Measurements from ENCODE around the gene NCOA3. TPM values are rescaled to one million over a fixed set of nuclear protein-coding genes. Genes with fewer than 3 reads are reported as not detected.
"Not testable (repeated sequence)": the region's sequence is repeated elsewhere in the genome, so short reads cannot be mapped to it uniquely, and the experiment has no call there.

The NCOA3 gene
- total RNA-seq, 1 donor from 2014 or later = 37.3 TPM

- DNase-seq (ENCODE audit: extremely low spot score, unreplicated experiment) = no peak
- peaks cover 18% of the 10 kb centered on the region for H3K4me1 Mint-ChIP-seq (ENCODE audit: unreplicated experiment)
- no peak overlapping the region for H3K4me3 Mint-ChIP-seq
- H3K27me3 Mint-ChIP-seq = no peaks in the 10 kb centered on the region
- peaks cover 6% of the 10 kb centered on the region for H3K36me3 Mint-ChIP-seq
- no peaks in the 10 kb centered on the region for H3K9me3 Mint-ChIP-seq
- no peak for TF ChIP-seq CTCF (conservative IDR thresholded peaks at IDR 0.05)
- no peak overlapping the region for H3K27ac Mint-ChIP-seq
Measured at GRCh38 chr20:47551841-47552240, 50.2 kb downstream of the NCOA3 start.

GRCh38 chr20:47552996-47553395 lies 51.3 kb downstream of the NCOA3 start:
- H3K4me3 Mint-ChIP-seq = no peak overlapping the region
- no peak overlapping the region for H3K27ac Mint-ChIP-seq
- DNase-seq (ENCODE audit: extremely low spot score, unreplicated experiment) = no peak
- H3K27me3 Mint-ChIP-seq = no peaks in the 10 kb centered on the region
- no peaks in the 10 kb centered on the region for H3K9me3 Mint-ChIP-seq
- H3K36me3 Mint-ChIP-seq = peaks cover 5% of the 10 kb centered on the region
- H3K4me1 Mint-ChIP-seq (ENCODE audit: unreplicated experiment) = peaks cover 16% of the 10 kb centered on the region
- TF ChIP-seq CTCF (conservative IDR thresholded peaks at IDR 0.05) = no peak

- not testable (repeated sequence) for H3K27me3 Mint-ChIP-seq; H3K4me3 Mint-ChIP-seq; H3K36me3 Mint-ChIP-seq; H3K9me3 Mint-ChIP-seq; DNase-seq (ENCODE audit: extremely low spot score, unreplicated experiment); H3K27ac Mint-ChIP-seq
- peaks cover 21% of the 10 kb centered on the region for H3K4me1 Mint-ChIP-seq (ENCODE audit: unreplicated experiment)
Measured at GRCh38 chr20:47553594-47554235, 52.0 kb downstream of the NCOA3 start.

GRCh38 chr20:47554283-47554682 lies 52.6 kb downstream of the NCOA3 start:
- H3K27me3 Mint-ChIP-seq; DNase-seq (ENCODE audit: extremely low spot score, unreplicated experiment); H3K4me3 Mint-ChIP-seq; H3K36me3 Mint-ChIP-seq; H3K27ac Mint-ChIP-seq; H3K9me3 Mint-ChIP-seq: not testable (repeated sequence)
- H3K4me1 Mint-ChIP-seq (ENCODE audit: unreplicated experiment) = peaks cover 26% of the 10 kb centered on the region

- TF ChIP-seq CTCF (conservative IDR thresholded peaks at IDR 0.05) = no peak
- H3K27me3 Mint-ChIP-seq = no peaks in the 10 kb centered on the region
- DNase-seq (ENCODE audit: extremely low spot score, unreplicated experiment) = no peak
- H3K27ac Mint-ChIP-seq = no peak overlapping the region
- H3K36me3 Mint-ChIP-seq = peaks cover 5% of the 10 kb centered on the region
- no peaks in the 10 kb centered on the region for H3K9me3 Mint-ChIP-seq
- H3K4me1 Mint-ChIP-seq (ENCODE audit: unreplicated experiment) = peaks cover 24% of the 10 kb centered on the region
- no peak overlapping the region for H3K4me3 Mint-ChIP-seq
Measured at GRCh38 chr20:47557218-47557617, 55.5 kb downstream of the NCOA3 start.

- Mint-ChIP-seq H3K9me3 (no peaks in the 10 kb centered on the region), H3K36me3 (peaks cover 5% of the 10 kb centered on the region), H3K27me3 (no peaks in the 10 kb centered on the region), H3K27ac (no peak overlapping the region), H3K4me1 (ENCODE audit: unreplicated experiment) (peaks cover 24% of the 10 kb centered on the region), H3K4me3 (no peak overlapping the region)
- TF ChIP-seq CTCF (conservative IDR thresholded peaks at IDR 0.05) = no peak
- no peak for DNase-seq (ENCODE audit: extremely low spot score, unreplicated experiment)
Measured at GRCh38 chr20:47557791-47558190, 56.1 kb downstream of the NCOA3 start.

Measured in type B pancreatic cell (in vitro differentiated cells).